ACHN (cell line): ENCODE results near the gene PMEPA1.

Experiments
- DNase-seq: peaks from one replicate; pipeline ENCODE4 v3.0.0-alpha.2; 2015
- in situ Hi-C: cut with HindIII; loops from 2 replicates; pipeline ENCODE4 v1.10.0; 2017; ENCODE audit warnings: low sequenced_read_pairs, low pct_ligation_motif_present, low pct_unique_long_range_greater_than_20kb

Gene PMEPA1

GRCh38 chr20:57611586-57612311 lies 98.1 kb downstream of the PMEPA1 start:
- in situ Hi-C loops: no loop called here
- DNase-seq: no peak

DNA sequence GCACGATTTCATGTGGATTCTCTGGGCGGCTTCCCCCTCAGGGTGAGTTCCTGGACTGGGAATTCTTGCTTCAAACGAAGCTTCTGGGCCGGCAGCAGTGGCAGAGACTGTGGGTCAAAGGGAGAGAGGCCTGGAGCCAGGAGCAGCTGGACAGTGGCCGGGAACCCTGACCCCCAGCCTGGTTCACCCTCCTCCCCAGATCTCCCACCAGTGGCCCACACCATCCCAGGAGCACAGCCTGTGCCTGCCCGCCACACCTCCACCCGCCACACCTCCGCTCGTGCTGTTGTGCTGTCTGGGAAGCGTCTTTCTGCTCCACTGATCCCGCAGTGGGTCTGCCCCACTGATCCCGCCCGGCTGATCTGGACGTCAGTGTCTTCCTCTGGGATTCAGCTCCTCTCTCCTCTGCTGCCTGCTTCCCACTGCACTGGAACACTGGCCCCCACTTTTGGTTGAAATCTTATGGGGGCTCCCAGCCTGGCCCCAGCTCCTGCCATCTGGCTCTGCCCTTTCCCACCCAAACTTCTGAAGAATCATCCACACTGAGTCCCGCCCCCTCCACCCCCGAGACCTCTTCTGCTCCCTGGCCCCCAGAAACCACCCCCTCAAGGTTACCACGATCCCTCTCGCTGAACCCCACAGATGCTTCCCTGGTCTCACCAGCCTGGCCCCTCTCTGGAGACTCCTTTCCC lies 99.4 kb downstream of the PMEPA1 start:
- in situ Hi-C loops: no loop called here
- no peak for DNase-seq

- in situ Hi-C loops: no loop called here
Measured at GRCh38 chr20:57609842-57610167, 100.0 kb downstream of the PMEPA1 start.

GRCh38 chr20:57609086-57609841 lies 100.6 kb downstream of the PMEPA1 start:
- no peak for DNase-seq
- in situ Hi-C loops: no loop called here

More at GRCh38 chr20:57609842-57610167, 100.0 kb downstream of the PMEPA1 start:
- no peak for DNase-seq

GRCh38 chr20:57608516-57608915 lies 101.3 kb downstream of the PMEPA1 start:
- no peak for DNase-seq
- in situ Hi-C loops: no loop called here

- in situ Hi-C loops: no loop called here
- DNase-seq: no peak
Measured at GRCh38 chr20:57605878-57606277, 103.9 kb downstream of the PMEPA1 start.

GRCh38 chr20:57605045-57605444 lies 104.8 kb downstream of the PMEPA1 start:
- no peak for DNase-seq
- in situ Hi-C loops: no loop called here

DNA sequence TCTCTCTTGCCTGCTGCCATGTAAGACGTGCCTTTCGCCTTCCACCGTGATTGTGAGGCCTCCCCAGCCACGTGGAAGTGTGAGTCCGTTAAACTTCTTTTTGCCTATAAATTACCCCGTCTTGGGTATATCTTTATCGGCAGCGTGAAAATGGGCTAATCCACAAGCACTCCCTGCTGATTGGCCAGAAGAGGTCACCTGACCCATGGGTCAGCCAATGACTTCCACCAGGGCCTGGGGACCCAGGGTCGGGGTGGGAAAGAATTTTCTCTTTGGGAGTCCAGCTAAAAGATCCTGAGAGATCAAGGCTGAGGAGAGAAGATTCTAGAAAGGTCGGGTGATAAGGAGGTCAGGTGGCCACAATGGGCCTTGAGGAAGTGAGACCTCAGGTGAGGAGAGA lies 106.7 kb downstream of the PMEPA1 start:
- no peak for DNase-seq
- in situ Hi-C loops: no loop called here

DNA sequence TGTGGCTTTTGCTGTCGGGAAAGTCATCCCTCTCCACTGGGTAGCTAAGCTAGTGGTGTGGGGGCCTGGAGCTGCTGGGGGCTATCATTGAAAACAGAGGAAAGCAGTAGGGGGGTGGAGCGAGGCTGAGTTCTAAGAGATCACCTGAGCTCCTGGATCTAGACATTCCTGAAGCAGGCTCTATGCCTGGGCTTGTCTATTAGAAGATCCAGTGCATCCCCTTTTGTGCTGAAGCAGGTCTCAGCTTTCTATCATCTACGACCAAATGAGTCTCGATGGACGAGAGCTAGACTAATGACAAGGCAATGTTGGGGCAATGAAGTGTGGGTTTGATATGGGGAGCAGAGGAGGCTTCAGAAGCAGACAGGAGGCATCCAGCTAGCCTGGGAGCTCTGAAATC lies 108.1 kb downstream of the PMEPA1 start:
- no peak for DNase-seq
- in situ Hi-C loops: no loop called here

GRCh38 chr20:57601211-57601570 lies 108.6 kb downstream of the PMEPA1 start:
- in situ Hi-C loops: no loop called here
- no peak for DNase-seq

DNA sequence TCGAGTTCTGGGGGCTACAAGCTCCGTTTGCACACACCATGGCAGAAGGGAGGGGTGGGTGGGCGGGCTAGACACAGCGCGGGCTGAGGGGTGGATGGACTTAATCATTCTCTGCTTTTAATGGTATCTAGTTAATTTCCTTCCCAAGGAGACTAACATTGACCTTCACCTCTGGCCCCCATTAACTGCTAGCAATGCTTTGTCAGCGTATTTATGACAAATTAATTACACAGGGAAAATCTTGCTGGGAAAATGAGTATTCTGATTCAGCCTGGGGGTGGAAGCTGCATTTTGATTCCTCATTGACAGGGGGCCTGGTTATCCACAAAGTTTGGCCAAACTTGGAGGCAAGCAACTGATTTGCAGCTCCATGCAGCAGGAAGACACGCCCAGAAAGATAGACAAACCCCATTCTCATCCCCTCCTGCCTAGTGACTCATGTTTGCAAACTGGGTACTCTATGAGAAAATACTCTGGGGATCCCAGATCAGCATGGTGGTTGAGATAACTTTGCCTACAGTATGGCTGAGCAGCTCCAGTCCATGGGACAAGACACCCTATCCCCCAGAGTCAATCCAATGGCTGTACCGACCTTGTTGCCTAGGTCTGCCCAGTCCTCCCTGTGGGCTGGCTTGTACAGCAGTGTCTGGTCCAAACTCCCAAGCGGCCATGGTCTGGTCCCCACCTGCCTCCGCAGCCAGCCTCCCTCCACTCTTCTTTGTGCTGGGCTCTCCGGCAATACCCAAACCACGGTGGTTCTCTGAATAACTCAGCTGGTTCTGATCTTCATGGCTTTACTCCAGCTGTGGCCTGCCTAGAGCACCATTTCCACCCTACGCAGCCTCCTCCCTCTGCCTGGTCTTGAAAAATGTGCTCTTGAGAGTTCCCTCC lies 109.2 kb downstream of the PMEPA1 start:
- in situ Hi-C loops: no loop called here
- no peak for DNase-seq

GRCh38 chr20:57598491-57598890 lies 111.3 kb downstream of the PMEPA1 start:
- in situ Hi-C loops: no loop called here
- no peak for DNase-seq
